SU-DHL-6 (cell line): ENCODE data around the gene PRKN.

ENCODE experiments used
- EZH2phosphoT487 ChIP-seq: fragments of 200-600 bp; sonication (generic), shearing (Covaris generic); conservative IDR thresholded peaks from 2 replicates; pipeline ENCODE4 v1.6.1; 2018; ENCODE audit warnings: mild to moderate bottlenecking, antibody characterized with exemption, low read length, moderate library complexity, mixed read lengths
- TF ChIP-seq, protein P1 (sequence below): fragments of 200-600 bp; sonication (generic); IDR thresholded peaks from one replicate; pipeline ENCODE4 v1.5.1; 2017; ENCODE audit warnings: antibody characterized with exemption, mild to moderate bottlenecking, low read length, moderate library complexity; ENCODE audit not compliant: insufficient read depth, poor library complexity, severe bottlenecking

GRCh38 chr6:161316531-161316930 lies 1411.0 kb downstream of the PRKN start:
- TF ChIP-seq, protein P1, sequence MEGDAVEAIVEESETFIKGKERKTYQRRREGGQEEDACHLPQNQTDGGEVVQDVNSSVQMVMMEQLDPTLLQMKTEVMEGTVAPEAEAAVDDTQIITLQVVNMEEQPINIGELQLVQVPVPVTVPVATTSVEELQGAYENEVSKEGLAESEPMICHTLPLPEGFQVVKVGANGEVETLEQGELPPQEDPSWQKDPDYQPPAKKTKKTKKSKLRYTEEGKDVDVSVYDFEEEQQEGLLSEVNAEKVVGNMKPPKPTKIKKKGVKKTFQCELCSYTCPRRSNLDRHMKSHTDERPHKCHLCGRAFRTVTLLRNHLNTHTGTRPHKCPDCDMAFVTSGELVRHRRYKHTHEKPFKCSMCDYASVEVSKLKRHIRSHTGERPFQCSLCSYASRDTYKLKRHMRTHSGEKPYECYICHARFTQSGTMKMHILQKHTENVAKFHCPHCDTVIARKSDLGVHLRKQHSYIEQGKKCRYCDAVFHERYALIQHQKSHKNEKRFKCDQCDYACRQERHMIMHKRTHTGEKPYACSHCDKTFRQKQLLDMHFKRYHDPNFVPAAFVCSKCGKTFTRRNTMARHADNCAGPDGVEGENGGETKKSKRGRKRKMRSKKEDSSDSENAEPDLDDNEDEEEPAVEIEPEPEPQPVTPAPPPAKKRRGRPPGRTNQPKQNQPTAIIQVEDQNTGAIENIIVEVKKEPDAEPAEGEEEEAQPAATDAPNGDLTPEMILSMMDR = no peak
- TF ChIP-seq EZH2phosphoT487 = no peak
